NCI-H1092 treated with DMSO at 0.1 percent for 48 hours (cell line): ENCODE measurements around the gene ZRANB3.

Experiments used
- DNase-seq: peaks from one replicate; lab custom pipeline; 2025; lab: John Stamatoyannopoulos, UW

Gene ZRANB3

DNA sequence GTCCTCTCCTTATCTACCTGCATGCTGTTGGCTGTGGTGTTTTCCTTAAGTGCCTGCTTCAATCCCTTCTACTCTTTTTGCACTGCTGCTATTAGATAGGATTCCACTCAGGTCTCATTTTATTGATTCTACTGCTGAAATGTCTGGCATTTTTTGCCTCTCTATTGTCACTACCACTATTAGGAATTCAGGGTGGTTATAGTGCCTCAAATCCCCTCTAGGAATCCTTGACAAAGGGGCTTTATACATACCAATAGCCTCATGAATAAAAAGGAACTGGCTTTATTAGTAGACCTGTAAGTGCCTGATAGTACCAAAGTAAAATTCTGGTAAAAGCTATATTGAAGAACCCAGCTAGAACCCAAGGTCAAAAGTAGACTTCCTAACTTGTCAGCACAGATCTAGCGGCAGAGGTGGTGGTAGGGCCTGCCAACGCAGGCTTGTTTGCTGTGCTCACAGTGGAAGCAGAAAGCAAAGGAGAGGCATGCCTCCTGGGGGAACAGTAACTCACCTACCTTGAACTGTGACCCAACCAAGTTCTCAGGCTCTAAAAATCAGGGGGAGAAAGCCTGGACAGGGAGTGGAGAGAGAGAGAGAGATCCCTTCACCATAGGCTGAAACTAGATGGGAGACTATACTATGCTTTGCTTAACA lies 278.1 kb downstream of the ZRANB3 start:
- no peak for DNase-seq

DNA sequence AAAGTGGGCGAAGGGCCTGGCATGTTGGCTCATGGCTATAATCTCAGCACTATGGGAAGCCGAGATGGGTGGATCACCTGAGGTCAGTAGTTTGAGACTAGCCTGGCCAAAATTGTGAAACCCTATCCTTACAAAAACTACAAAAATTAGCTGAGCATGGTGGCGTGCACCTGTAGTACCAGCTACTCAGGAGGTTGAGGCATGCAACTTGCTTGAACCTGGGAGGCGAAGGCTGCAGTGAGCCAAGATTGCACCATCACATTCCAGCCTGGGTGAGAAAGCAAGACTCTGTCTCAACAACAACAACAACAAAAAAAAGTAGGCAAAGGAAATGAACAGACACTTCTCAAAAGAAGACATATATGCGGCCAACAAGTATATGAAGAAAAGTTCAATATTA lies 282.4 kb downstream of the ZRANB3 start:
- no peak for DNase-seq

DNA sequence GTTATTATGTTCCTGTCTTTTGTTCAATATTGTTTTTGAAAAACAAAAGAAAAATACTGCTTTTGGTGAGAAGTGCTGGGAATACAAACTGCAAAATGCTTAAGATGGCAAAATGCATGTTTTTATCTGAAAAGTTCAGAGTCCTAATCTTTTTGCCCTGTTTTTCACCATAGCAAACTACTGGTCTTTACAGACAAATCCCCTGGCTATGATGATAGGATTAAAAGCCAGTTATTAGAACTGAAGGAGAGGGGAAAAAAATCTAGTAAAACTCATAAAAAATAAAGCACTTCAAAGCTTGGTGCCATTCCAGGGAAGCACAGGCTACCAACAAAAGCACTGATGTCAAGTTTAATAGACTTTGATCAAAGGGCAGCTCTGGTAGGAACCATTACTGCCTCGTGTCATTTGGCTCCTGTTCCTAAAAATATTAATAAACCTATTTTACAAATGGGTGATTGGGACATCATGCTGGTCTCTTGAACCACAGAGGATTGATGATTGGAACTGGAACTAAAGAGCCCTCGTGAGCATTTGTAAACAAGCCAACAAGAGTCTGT lies 284.2 kb downstream of the ZRANB3 start:
- DNase-seq: no peak

DNA sequence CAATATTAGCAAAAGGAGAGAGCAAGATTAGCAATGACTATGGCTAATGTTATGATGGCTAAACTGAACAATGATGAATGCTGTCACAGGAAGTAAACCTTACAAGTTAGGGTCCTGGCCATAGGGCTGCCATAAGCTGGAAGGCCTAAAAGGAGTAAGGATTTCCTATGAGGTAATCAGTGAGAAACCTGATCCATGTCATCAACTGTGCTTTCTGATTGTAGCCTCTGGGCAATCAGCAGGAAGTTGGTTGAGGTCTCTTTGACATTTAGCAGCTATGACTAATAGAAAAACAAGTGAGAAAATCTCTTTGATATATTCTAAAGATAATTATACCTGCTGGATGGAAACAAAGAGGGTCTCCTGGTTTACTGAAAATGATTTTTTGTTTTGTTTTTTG lies 285.9 kb downstream of the ZRANB3 start:
- DNase-seq: no peak

DNA sequence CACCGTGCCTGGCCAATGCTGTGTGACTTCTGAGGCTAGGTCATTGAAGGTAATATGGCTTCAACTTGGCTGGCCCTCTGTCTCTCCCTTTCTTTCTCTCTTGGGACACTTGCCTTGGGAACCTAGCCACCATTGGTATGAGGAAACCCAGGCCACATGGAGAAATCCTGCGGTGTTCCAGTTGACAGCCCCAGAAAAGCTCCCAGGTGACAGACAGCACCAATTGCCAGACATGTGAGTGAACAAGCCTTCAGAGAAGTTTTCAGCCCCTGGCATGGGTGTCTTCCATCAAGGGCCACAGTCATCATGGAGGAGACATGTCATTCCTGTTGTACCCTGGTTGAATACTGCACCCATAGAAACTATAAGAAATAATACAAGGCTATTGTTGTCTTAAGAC lies 292.4 kb downstream of the ZRANB3 start:
- no peak for DNase-seq

DNA sequence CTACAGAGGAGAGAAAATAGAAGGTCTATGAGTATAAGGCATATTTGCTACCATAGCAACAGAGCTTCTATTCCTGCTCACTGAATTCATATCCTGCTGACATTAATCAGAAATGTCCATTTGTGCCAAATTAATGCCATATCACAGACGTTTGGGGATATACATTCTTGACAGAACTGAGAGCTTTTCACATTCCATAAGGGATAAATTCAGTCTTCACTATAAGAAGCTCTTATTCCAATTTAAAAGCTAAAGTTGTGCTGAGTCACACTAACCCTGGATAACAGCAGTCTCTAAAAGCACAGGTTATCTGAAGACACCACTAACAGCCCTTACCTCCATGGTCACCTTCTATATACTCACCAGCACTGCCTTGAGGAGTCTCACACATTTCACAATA lies 300.9 kb downstream of the ZRANB3 start:
- DNase-seq: no peak

DNA sequence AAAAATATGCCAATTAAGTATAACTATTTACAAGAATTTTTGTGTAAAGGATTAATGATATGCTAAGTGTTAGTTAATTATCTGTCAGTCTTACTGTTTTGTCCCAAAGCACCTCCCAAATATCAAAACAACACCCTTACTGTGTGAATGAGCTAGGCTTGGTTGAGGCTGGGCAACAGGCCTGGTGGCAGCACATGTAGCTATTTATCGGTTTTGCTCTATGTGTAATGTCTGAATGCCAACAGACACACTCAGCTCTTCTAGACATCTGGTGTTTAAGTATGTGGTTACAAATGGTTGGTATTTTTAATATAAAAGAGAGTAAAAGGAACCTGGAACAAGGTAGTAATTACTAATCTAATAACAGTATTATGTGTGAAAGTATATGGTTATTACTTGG lies 303.6 kb downstream of the ZRANB3 start:
- DNase-seq: no peak

DNA sequence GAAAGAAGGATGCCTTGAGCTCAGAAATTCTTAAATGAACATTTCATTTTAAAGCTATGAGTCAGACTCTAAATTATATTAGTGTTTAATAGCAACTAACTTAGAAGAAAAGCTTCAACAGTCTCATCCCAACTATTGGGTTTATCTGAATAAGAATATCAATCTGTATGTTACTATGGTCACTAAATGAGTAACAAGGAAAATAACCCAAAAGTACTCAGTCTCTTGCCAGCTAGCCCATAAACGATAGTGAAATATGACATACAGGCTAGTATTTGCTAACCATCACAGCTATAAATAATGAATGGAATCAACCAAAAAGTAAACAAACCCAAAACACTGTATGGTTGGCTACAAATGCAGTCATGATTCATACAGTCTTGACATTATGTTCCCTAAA lies 304.1 kb downstream of the ZRANB3 start:
- no peak for DNase-seq

DNA sequence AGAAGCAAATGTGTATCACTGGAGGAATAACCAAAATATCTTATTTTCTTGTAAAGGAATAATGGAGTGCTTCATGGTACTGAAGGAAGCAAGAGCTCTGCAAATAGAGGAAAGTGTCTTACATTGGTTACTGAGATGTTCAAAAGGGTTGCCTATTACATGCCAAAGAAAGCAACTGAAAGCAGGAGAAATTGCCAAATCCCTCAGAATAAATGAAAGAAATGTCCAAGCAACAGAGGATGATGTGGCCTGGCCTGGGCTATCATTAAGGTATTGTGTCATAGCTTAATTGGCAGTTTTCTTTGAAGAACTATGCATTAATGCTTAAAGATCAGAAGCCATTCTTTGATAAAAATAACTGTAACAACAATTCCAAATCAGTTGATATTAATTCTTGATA lies 305.2 kb downstream of the ZRANB3 start:
- no peak for DNase-seq

DNA sequence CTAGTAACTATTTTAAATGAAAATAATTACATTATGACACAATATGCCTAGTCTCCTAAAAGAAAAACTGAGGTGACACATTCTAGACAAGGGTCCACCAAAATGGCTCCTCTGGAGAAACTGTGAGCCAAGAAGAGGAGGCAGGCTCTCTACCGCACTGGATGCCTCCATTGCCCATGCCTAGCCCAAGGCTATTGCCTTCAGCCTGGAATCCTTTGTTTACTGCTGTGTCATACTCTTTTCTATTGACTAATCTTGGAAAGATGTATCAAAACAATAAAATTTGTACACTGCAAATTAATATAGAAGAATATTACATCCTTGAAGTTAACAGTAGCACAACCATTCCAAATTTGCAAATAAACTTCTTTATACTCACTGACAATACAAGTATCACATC lies 311.8 kb downstream of the ZRANB3 start:
- no peak for DNase-seq

DNA sequence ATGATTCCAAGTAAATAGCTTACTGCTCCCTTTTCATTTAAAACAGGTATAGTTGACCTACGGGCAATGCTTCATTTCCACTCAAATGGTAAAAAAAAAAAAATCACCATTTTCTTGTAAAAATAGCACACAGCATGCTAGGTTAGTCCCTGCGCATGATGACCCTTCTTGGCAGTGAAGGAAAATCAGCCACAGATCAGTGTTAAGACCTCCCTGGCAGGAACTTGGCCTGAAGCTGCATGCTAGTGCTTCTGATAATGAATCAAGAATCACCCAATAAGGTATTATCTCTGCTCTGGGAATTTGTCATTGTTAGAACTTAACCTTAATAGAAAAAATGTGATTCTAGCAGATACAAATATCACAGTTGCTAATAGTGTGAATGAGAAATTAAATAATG lies 312.6 kb downstream of the ZRANB3 start:
- DNase-seq: no peak

DNA sequence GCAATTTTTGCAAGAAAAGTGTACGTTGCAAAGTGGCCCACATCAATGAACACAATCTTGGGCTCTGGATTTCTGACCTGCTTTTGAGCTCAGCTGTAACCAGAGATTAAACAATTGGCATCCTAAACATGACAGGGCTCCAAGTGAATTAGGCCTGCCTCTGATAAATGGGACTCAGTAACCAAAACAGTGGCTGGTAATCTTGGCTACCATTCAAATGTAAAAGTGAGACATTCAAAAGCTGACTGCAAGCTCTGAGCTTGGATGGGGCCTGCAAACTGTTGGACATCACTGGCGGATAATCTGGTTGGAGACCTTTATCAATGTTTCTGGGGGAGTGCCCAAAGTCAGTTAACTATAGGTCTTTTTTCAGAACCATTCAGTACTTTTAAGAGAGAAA lies 318.3 kb downstream of the ZRANB3 start:
- DNase-seq: no peak

DNA sequence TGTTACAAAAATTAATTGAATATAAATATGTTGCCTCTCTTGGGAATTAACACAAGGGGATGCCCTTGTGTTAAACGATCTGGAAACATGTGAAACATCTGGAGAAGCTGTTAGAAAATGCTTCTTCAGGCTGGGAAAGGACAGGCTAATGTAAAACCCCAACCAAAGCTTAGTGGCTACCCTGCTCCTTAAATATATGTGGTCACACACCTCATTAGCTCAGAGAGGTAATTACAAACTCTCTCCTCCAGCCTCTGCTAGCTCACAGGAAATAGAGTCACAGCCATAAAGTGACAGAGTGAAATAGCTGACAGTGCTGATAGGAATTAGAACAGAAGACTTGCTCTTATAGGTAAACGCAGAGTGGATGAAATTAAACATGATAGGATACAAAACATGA lies 323.0 kb downstream of the ZRANB3 start:
- no peak for DNase-seq

DNA sequence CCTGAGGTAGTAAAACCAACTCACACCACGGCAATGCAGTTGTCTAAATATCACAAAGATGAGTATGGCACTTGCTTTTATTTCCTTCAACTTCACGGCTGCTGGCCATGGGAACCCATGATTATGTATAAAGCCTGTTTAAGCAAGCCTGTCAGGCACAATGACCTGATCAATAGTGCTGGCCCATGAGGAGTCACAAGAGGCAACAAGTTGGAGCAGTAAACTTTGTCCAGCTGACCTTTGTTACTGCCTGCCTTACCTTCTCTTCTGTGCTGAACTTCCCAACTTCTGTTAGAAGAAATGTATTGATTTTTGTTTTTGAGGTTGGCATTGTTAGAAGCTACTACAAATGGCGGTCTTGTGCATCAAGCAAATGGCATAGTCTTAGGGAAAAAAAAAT lies 327.1 kb downstream of the ZRANB3 start:
- DNase-seq: no peak

DNA sequence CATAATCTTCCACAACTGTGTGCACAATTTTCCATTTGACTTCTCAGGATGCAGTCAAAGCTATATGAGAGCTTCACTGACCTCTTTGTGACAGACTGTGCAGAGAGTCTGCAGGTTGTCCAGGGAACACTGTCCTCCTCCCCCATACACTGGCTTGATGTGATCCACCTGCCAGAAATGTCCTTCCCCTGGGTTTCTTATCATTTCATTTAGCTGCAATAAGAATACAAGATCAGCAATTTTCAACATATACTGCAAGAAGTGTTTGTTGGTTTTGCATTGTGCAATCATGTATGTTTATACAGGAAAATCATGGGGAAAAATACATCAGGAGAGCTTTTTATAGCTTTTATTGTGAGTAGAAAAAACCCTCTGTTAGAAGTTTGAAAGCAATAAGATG lies 328.3 kb downstream of the ZRANB3 start:
- DNase-seq: no peak

DNA sequence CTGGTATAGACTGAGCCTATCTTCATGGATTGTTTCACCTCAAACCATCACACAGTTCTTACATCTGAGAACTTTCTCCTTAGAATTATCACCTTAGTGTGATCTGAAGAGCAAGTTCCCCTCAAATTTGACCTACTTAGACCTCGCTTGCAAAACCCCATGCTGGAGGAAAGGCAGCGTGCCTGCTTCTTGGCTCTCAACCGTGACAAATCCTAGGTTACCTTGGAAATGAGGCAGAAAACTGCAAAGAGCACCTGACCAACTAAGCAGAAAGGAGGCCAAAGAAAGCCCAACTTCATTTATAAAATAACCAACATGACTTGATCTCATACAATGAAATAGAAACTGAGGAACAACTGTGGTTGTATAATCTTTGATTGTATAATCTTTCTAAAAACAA lies 332.5 kb downstream of the ZRANB3 start:
- DNase-seq: no peak

DNA sequence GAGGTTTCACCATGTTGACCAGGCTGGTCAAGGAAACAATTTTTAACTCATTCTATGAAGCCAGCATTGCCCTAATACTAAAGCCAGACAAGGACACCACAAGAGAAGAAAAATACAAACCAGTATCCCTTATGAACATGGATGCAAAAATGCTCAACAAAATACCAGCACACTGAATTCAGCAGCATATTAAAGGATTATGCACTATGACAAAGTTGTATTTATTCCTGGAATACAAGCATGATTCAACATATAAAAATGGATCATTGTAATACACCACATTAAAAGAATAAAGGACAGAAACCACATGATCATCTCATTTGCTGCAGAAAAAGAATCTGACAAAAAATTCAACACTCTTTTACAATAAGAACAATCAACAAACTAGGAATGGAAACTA lies 340.2 kb downstream of the ZRANB3 start:
- DNase-seq: no peak

DNA sequence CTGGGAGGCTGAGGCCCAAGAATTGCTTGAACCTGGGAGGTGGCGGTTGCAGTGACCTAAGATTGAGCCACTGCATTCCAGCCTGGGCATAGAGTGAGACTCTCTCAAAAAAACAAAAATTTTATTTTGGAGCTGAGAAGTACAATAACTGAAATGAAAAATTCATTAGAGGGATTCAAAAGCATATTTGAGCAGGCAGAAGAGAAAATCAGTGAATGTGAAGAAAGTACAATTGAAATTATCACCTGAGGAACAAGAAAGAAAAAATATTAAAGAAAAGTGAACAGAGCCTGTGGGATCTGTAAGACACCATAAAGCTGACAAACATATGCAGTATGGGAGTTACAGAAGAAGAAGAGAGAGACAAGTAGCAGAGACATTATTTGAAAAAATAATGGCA lies 341.9 kb downstream of the ZRANB3 start:
- DNase-seq: no peak

DNA sequence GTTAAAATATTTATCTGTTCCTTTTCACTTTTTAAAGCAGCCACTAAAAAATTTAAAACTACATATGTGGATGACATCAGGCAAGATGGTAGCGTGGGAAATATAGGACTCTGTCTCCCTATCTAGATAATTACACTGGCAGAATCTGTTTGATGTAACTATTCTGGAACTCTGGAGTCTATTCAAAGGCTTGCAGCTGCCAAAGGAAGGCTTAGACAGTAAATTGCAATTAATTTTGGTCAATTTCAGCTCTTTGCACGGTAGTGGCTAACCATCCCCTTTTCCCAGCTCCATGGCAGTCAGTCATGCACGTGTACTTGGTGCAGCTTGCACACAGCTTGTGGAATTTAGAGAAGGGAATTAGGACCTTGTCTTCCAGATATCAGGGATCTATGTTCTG lies 343.7 kb downstream of the ZRANB3 start:
- DNase-seq: no peak

DNA sequence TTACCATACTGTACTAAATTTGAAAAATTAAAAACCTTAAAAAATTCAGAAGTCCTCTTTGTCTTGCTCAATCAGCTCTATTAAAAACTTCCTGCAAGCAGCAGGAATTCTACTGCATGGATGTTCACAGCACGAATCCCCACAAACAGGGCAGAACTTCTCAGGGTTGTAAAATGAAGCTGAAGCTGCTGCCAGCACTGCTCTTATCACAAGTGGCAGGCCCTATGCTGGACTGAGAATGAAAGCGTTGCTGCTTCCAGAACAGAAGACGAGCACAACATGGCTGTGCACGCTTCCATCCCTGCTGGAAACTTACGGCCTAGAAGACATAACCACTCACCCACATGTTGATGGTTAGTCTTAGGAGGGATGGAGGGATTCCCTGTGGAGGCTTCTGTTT lies 345.0 kb downstream of the ZRANB3 start:
- DNase-seq: no peak

DNA sequence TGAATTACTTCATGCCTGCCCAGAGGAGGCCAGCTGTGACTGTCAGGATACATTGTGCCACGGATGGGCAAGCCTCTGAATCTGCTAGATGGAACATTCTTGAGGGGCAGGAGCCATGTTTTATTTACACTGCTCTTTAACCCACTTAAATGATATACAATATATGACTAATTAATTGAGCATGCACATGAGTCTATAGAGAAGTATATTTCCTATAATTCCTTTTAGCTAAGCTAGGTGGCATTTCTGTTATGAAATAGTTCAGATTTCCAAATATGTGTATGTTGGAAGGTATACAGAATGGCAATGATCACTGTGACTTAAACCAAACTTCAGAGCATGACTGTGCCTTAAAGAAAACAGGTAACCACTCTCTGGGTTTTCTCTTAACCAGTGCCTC lies 347.2 kb downstream of the ZRANB3 start:
- no peak for DNase-seq

DNA sequence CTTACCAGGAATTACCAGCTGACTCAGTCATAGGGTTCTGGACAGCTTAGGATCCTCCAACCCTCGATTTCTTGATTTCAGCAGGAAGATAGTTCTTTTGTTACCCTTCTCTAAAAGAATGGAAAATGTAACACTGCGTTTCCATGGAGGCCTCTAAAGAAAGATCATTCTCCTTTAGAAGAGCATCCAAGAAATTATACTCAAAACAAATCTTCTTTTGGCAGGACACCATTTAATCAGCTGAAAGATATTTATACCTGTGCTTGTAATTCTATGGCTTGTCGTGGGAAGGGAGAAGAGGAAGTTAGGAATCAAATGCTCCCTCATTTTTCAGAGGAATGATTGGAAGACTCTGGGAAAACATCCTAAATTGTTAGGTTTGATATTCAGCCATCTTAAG lies 348.4 kb downstream of the ZRANB3 start:
- DNase-seq: no peak

DNA sequence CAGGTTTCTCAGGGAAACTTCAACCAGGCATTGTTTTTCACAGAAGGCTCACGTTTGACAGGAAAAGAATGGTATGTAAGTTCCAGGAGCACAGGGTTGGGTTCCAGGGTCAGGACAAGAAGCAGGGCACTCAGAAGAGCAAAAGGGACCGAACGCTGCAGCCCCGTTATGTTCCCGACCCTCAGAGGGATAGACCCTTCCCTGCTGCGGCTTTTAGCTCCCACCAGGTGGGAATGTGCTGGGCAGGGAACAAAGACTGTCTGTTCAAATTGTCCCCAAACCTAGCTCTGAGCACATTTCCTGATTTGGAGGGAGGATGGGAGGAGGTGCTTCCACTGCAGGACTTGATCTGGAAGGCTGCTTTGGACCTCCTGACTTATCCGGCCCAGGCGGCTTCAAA lies 348.8 kb downstream of the ZRANB3 start:
- no peak for DNase-seq

DNA sequence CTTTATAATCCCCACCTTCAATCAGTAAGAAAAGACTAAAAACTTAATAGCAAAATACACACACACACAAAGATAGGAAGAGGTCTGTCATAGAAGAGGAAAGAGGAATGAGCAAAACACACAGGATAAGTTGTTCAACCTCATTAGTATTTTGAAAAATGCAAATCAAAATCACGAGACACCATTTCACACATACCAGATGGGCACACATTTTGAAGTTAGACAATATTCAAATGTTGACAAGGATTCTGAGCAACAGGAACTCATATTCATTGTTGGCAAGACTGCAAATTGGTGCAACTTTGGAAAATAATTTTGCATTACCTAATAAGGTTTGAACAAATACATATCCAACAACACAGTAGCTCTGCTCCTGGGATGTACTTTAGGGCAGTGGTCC lies 351.3 kb downstream of the ZRANB3 start:
- no peak for DNase-seq

DNA sequence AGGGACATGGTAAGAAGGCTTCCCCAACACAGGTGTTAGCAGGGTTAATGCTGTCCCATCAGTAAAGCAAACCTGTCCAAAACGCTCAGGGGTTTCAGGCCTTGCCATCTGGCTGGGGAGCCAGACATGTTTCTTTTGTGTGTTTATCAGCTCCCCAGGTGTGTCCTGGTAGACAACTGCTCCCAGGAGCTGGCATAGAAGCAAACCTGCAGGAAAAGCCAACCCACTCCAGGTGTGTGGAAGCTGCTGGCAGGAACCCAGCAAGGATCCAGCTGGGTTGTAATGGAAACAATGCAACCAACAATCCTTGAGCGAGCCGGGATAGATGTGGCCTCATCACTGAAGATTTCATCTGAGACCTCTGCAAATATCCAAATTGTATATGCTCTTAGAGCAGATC lies 355.8 kb downstream of the ZRANB3 start:
- peak; percentile 26 for DNase-seq
